Liver (tissue), 9 donors: Measurements from ENCODE around the gene PRKACA. TPM values are rescaled to one million over a fixed set of nuclear protein-coding genes. Genes with fewer than 3 reads are reported as not detected.

Experiments used
- DNase-seq: peaks from one replicate; pipeline ENCODE4 v3.0.0-alpha.2; 2017; ENCODE audit warnings: low spot score
- H3K27ac ChIP-seq, 2 donors: one replicate each; pipeline ENCODE4 v1.7.0; 2013; ENCODE audit warnings: inconsistent platforms in 2 of 2, low read length in 2 of 2, control low read depth in 1 of 2, low read depth in 1 of 2, mild to moderate bottlenecking in 1 of 2
- H3K27me3 ChIP-seq, 4 donors: one replicate each; pipeline versions ENCODE4 v1.6.1 to v1.7.0; 2013; ENCODE audit warnings: low read length in 3 of 4, inconsistent platforms in 1 of 4, mild to moderate bottlenecking in 1 of 4, moderate library complexity in 1 of 4; ENCODE audit not compliant: control insufficient read depth in 4 of 4, insufficient read depth in 4 of 4
- H3K36me3 ChIP-seq, 4 donors: one replicate each; pipeline versions ENCODE4 v1.6.1 to v1.7.0; 2013; ENCODE audit warnings: low read length in 3 of 4, mild to moderate bottlenecking in 3 of 4, low read depth in 1 of 4, moderate library complexity in 1 of 4; ENCODE audit not compliant: control insufficient read depth in 4 of 4, insufficient read depth in 3 of 4
- H3K4me1 ChIP-seq, 4 donors: one replicate each; pipeline versions ENCODE4 v1.6.1 to v1.7.0; 2013; ENCODE audit warnings: low read length in 3 of 4, mild to moderate bottlenecking in 3 of 4, moderate library complexity in 1 of 4; ENCODE audit not compliant: control insufficient read depth in 4 of 4, insufficient read depth in 4 of 4
- H3K4me3 ChIP-seq, 3 donors: one replicate each; pipeline versions ENCODE4 v1.6.1 to v1.7.0; 2013; ENCODE audit warnings: low read length in 3 of 3, control low read depth in 1 of 3, low read depth in 1 of 3, mild to moderate bottlenecking in 1 of 3
- H3K9ac ChIP-seq, 2 donors: one replicate each; pipeline ENCODE4 v1.7.0; 2013; ENCODE audit warnings: low read length in 2 of 2, mild to moderate bottlenecking in 2 of 2, moderate library complexity in 2 of 2, control low read depth in 1 of 2, low read depth in 1 of 2
- H3K9me3 ChIP-seq, 4 donors: one replicate each; pipeline versions ENCODE4 v1.6.1 to v1.7.0; 2013; ENCODE audit warnings: low read length in 3 of 4; ENCODE audit not compliant: control insufficient read depth in 4 of 4
- ATF3 ChIP-seq: IDR thresholded peaks from 2 replicates; pipeline ENCODE4 v1.6.1; 2016; ENCODE audit warnings: antibody characterized with exemption
- CTCF ChIP-seq: fragments of 150-350 bp; IDR thresholded peaks from 2 replicates; pipeline ENCODE4 v1.5.1; 2017; ENCODE audit warnings: improper control_type of control experiment, low read depth, low read length; ENCODE audit not compliant: missing input control
- EGR1 ChIP-seq, 2 donors: IDR thresholded peaks; 2 replicates each; pipeline ENCODE4 v1.6.1; 2016 to 2018; ENCODE audit warnings: antibody characterized with exemption in 2 of 2, low read depth in 2 of 2
- FOXA1 ChIP-seq: IDR thresholded peaks from 2 replicates; pipeline ENCODE4 v1.6.1; 2016; ENCODE audit warnings: antibody characterized with exemption
- FOXA2 ChIP-seq: IDR thresholded peaks from 2 replicates; pipeline ENCODE4 v1.6.1; 2016; ENCODE audit warnings: antibody characterized with exemption
- GABPA ChIP-seq, 2 donors: IDR thresholded peaks in 1 of 2; conservative IDR thresholded peaks in 1 of 2; 2 replicates each; pipeline ENCODE4 v1.6.1; 2016; ENCODE audit warnings: antibody characterized with exemption in 2 of 2, mild to moderate bottlenecking in 1 of 2, moderate library complexity in 1 of 2
- HNF4A ChIP-seq, 2 donors: conservative IDR thresholded peaks; 2 replicates each; pipeline ENCODE4 v1.6.1; 2016; ENCODE audit warnings: antibody characterized with exemption in 2 of 2, mild to moderate bottlenecking in 2 of 2
- HNF4G ChIP-seq: IDR thresholded peaks from 2 replicates; pipeline ENCODE4 v1.6.1; 2016; ENCODE audit warnings: antibody characterized with exemption
- JUND ChIP-seq, 2 donors: IDR thresholded peaks; 2 replicates each; pipeline ENCODE4 v1.6.1; 2016; ENCODE audit warnings: antibody characterized with exemption in 2 of 2
- MAX ChIP-seq: IDR thresholded peaks from 2 replicates; pipeline ENCODE4 v1.6.1; 2016; ENCODE audit warnings: antibody characterized with exemption
- NR2F2 ChIP-seq: IDR thresholded peaks from 2 replicates; pipeline ENCODE4 v1.6.1; 2016; ENCODE audit warnings: antibody characterized with exemption
- REST ChIP-seq: IDR thresholded peaks from 2 replicates; pipeline ENCODE4 v1.6.1; 2016; ENCODE audit warnings: antibody characterized with exemption, mild to moderate bottlenecking
- YY1 ChIP-seq: IDR thresholded peaks from 2 replicates; pipeline ENCODE4 v1.6.1; 2016; ENCODE audit warnings: antibody characterized with exemption, mild to moderate bottlenecking
- ZBTB33 ChIP-seq: IDR thresholded peaks from 2 replicates; pipeline ENCODE4 v1.6.1; 2016; ENCODE audit warnings: antibody characterized with exemption
- WGBS: extraction: QIAGEN DNeasy Blood & Tissue Kit; methylation state at CpG from one replicate; pipeline ENCODE4 v1.1.7; 2013; 5-methylcytosine and 5-hydroxymethylcytosine counted together
- polyA plus RNA-seq, 2 donors: library from polyadenylated mRNA; stranded (reverse) in 1 of 2; unstranded in 1 of 2; fragments of 200-250 nt in 1 of 2; fragments of >200 nt in 1 of 2; fragmentation: Nextera tagmentation in 1 of 2; extraction: Ambion mirVana in 1 of 2; gene quantifications; one replicate each; pipeline versions ENCODE4 v1.2.1 to v1.2.3, GENCODE V29; 2013 to 2015
- total RNA-seq, 2 donors: library from RNA; depleted of rRNA; stranded (reverse); fragments of >200 nt; gene quantifications; one replicate each; pipeline ENCODE4 v1.2.3, GENCODE V29; 2014
- donor health status: healthy.
- donor health status: healthy.
- donor health status: healthy.
- donor health status: healthy.
- donor health status: healthy.

Gene PRKACA
- total and polyA plus RNA-seq, 4 donors: 15.5 to 72.4 (median 40.2) TPM

- Histone ChIP-seq H3K9ac (no peak overlapping the region), H3K4me1 (peaks cover 3 to 14% (median 6%) of the 10 kb centered on the region in 4 donors), H3K4me3 (no peak overlapping the region), H3K9me3 (no peaks in the 10 kb centered on the region), H3K27ac (no peak overlapping the region), H3K36me3 (no peaks in the 10 kb centered on the region), H3K27me3 (no peaks in the 10 kb centered on the region)
- TF ChIP-seq YY1 (no peak), FOXA2 (no peak), HNF4A (conservative IDR thresholded peaks at IDR 0.05) (no peak), JUND (IDR thresholded peaks at IDR 0.05) (no peak), ZBTB33 (no peak), CTCF (no peak), ATF3 (no peak), EGR1 (IDR thresholded peaks at IDR 0.05; ENCODE audit: low read depth in 2 of 2) (no peak), MAX (no peak), FOXA1 (no peak), REST (no peak), GABPA (IDR thresholded peaks at IDR 0.05 in 1 of 2, conservative IDR thresholded peaks at IDR 0.05 in 1 of 2) (no peak), NR2F2 (no peak), HNF4G (no peak)
- WGBS: 89% methylated on average over 9 of the region's 9 CpGs
- no peak for DNase-seq
Measured at GRCh38 chr19:14138576-14139265, 21.2 kb upstream of the PRKACA start.
